Heart right ventricle (tissue), 16 donors: Measurements from ENCODE around the gene TUBB4B. TPM values are rescaled to one million over a fixed set of nuclear protein-coding genes. Genes with fewer than 3 reads are reported as not detected.

Experiments used
- ATAC-seq, 8 donors: fragments of 200-7000 bp; cut with Tn5 transposase; one replicate each; pipeline ENCODE4 v1.9.1; 2020; ENCODE audit warnings: mild to moderate bottlenecking in 8 of 8, moderate library complexity in 8 of 8, moderate number of reproducible peaks in 1 of 8
- DNase-seq, 2 donors: peaks; one replicate each; pipeline ENCODE4 v3.0.0-alpha.2; 2020
- H3K27ac ChIP-seq, 10 donors: fragments of 200-600 bp; sonication (generic) in 2 of 10; one replicate each; pipeline versions ENCODE4 v1.5.0 to v1.8.0; 2020 to 2022; ENCODE audit warnings: mild to moderate bottlenecking in 3 of 10
- H3K27me3 ChIP-seq, 7 donors: fragments of 200-600 bp; one replicate each; pipeline ENCODE4 v1.8.0; 2021 to 2022; ENCODE audit warnings: mild to moderate bottlenecking in 2 of 7
- H3K36me3 ChIP-seq, 9 donors: fragments of 200-600 bp; sonication (generic) in 1 of 9; one replicate each; pipeline versions ENCODE4 v1.5.0 to v1.8.0; 2020 to 2022; ENCODE audit warnings: mild to moderate bottlenecking in 2 of 9
- H3K4me1 ChIP-seq, 9 donors: fragments of 200-600 bp; sonication (generic) in 1 of 9; one replicate each; pipeline versions ENCODE4 v1.5.0 to v1.8.0; 2020 to 2022; ENCODE audit warnings: mild to moderate bottlenecking in 4 of 9
- H3K4me3 ChIP-seq, 10 donors: fragments of 200-600 bp; sonication (generic) in 2 of 10; one replicate each; pipeline versions ENCODE4 v1.5.0 to v1.8.0; 2020 to 2022; ENCODE audit warnings: mild to moderate bottlenecking in 7 of 10, moderate library complexity in 2 of 10
- H3K9me3 ChIP-seq, 11 donors: fragments of 200-600 bp in 10 of 11; sonication (generic) in 2 of 11; one replicate each; pipeline versions ENCODE4 v1.5.0 to v1.8.0; 2013 to 2022; ENCODE audit warnings: mild to moderate bottlenecking in 2 of 11, control low read depth in 1 of 11, moderate library complexity in 1 of 11
- CTCF ChIP-seq, 9 donors: fragments of 200-600 bp; sonication (generic) in 2 of 9; IDR thresholded peaks; one replicate each; pipeline versions ENCODE4 v1.5.0 to v1.8.0; 2021 to 2022; ENCODE audit warnings: antibody characterized with exemption in 9 of 9, mild to moderate bottlenecking in 5 of 9, moderate library complexity in 1 of 9
- WGBS, 2 donors: extraction: QIAGEN DNeasy Blood & Tissue Kit; methylation state at CpG; one replicate each; pipeline ENCODE4 v1.1.7; 2013; ENCODE audit warnings: inconsistent platforms in 1 of 2; 5-methylcytosine and 5-hydroxymethylcytosine counted together
- intact Hi-C, 10 donors: fragments of 100-400 bp; cut with DNase I; formaldehyde crosslinking; loops; one replicate each; pipeline versions ENCODE4 v1.11.1 to v1.14.2; 2022
- polyA plus RNA-seq, 2 donors: library from polyadenylated mRNA; stranded (reverse); fragments of 200-250 nt; gene quantifications; one replicate each; pipeline ENCODE4 v1.2.3, GENCODE V29; 2013
- total RNA-seq, 10 donors: library from RNA; stranded (reverse); fragmentation: NEBNext Ultra II Directional in 3 of 10; extraction: Animal tissue kit (Norgen Biotek cat#: 25700) in 3 of 10; gene quantifications; one replicate each; pipeline versions ENCODE4 v1.2.1 to v1.2.4, GENCODE V29; 2021 to 2023
- donor health status: Arrhythmogenic right ventricular cardiomyopathy.
- donor health status: ischemic (EF 13 %, LVEDD 7.1; RV severe dilation, severe dysfunction).
- donor health status: healthy with polysubstance abuse.
- donor health status: DM: no; HTN: yes; CAD: no.
- donor health status: DM: no; HTN: no; CAD: no.
- donor health status: ischemic (EF 25% LVEDD 6.9; RV normal size, moderate dysfunction).
- donor health status: ischemic (EF 25% LVEDD 5.7; RV mildly dilated, moderate dysfunction).
- donor health status: healthy.
- donor health status: DM: yes; HTN: yes; CAD: no.
- donor health status: Ischemic cardiomyopathy.
- donor health status: ischemic (EF 35%, LVEDD 5.7; RV mildly dilated, moderate dysfunction).
- donor health status: nonischemic (EF 11% LVEDD 7.7; RV severe dilation, severe dysfunction).
- donor health status: DM: yes; HTN: yes; CAD: no.
- donor health status: PGD.
- donor health status: ischemic (EF 29% LVEDD 5.4; RV normal size, mild dysfunction).
- donor health status: nonischemic (EF 23%, LVEDD 6.1; RV moderate dilation, normal function).

TUBB4B gene
- total and polyA plus RNA-seq, 12 donors, result 211 to 992 (median 355) TPM

GRCh38 chr9:137233143-137233980 is 7.7 kb upstream of the TUBB4B start:
- H3K36me3 ChIP-seq, result no peaks in the 10 kb centered on the region
- 77% methylated on average over 40 of the region's 40 CpGs for WGBS, 2 donors
- peaks cover 11 to 28% (median 18%) of the 10 kb centered on the region in 9 donors for H3K4me1 ChIP-seq
- ATAC-seq (no peak), DNase-seq (no peak)
- no peak for TF ChIP-seq CTCF (IDR thresholded peaks at IDR 0.05)
- intact Hi-C loops, result loop anchor here in 1 of 10 donors (10.0 kb wide), 1 partner anchor 449 kb away; no protein-coding TSS in a partner anchor
- H3K27me3 ChIP-seq, result peaks cover 16 to 65% (median 60%) of the 10 kb centered on the region in 7 donors
- H3K27ac ChIP-seq, result no peak overlapping the region
- no peak overlapping the region for H3K4me3 ChIP-seq
- H3K9me3 ChIP-seq, result no peaks in the 10 kb centered on the region

- Histone ChIP-seq H3K27ac (no peak overlapping the region), H3K9me3 (no peaks in the 10 kb centered on the region), H3K36me3 (no peaks in the 10 kb centered on the region), H3K4me3 (no peak overlapping the region), H3K4me1 (peaks cover 11 to 36% (median 23%) of the 10 kb centered on the region in 9 donors), H3K27me3 (peaks cover 16 to 57% (median 52%) of the 10 kb centered on the region in 7 donors)
- intact Hi-C loops, result loop anchor here in 1 of 10 donors (10.0 kb wide), 1 partner anchor 449 kb away; no protein-coding TSS in a partner anchor
- TF ChIP-seq CTCF (IDR thresholded peaks at IDR 0.05), result no peak
- no peak for DNase-seq
- WGBS, 2 donors, result 58 to 71% methylated on average over 33 to 40 of the region's 40 CpGs
- ATAC-seq, result no peak
These were observed 6.9 kb upstream of the TUBB4B start for GRCh38 chr9:137234055-137234697.

GRCh38 chr9:137234758-137235423 is 6.2 kb upstream of the TUBB4B start:
- H3K4me3 ChIP-seq, result no peak overlapping the region
- no peak for TF ChIP-seq CTCF (IDR thresholded peaks at IDR 0.05)
- ATAC-seq (no peak), DNase-seq (no peak)
- H3K27me3 ChIP-seq, result peaks cover 13 to 49% (median 45%) of the 10 kb centered on the region in 7 donors
- no peak overlapping the region for H3K27ac ChIP-seq
- 69 to 76% methylated on average over 18 of the region's 18 CpGs for WGBS, 2 donors
- no peaks in the 10 kb centered on the region for H3K9me3 ChIP-seq
- intact Hi-C loops, result loop anchor here in 2 of 10 donors (5.0 to 10.0 kb wide), 2 partner anchors 118 to 450 kb away; no protein-coding TSS in a partner anchor
- H3K4me1 ChIP-seq, result peaks cover 14 to 43% (median 27%) of the 10 kb centered on the region in 9 donors
- no peaks in the 10 kb centered on the region for H3K36me3 ChIP-seq
